ENCODE measurements around the gene WDFY4.

GRCh38 chr10:48799341-48800006 lies 114.8 kb downstream of the WDFY4 start:
- TF ChIP-seq POLR2AphosphoS5 (IDR thresholded peaks at IDR 0.05; ENCODE audit: insufficient read depth in 1 of 2, low read depth in 1 of 2): no peak
- TF ChIP-seq, protein P1, sequence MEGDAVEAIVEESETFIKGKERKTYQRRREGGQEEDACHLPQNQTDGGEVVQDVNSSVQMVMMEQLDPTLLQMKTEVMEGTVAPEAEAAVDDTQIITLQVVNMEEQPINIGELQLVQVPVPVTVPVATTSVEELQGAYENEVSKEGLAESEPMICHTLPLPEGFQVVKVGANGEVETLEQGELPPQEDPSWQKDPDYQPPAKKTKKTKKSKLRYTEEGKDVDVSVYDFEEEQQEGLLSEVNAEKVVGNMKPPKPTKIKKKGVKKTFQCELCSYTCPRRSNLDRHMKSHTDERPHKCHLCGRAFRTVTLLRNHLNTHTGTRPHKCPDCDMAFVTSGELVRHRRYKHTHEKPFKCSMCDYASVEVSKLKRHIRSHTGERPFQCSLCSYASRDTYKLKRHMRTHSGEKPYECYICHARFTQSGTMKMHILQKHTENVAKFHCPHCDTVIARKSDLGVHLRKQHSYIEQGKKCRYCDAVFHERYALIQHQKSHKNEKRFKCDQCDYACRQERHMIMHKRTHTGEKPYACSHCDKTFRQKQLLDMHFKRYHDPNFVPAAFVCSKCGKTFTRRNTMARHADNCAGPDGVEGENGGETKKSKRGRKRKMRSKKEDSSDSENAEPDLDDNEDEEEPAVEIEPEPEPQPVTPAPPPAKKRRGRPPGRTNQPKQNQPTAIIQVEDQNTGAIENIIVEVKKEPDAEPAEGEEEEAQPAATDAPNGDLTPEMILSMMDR (IDR thresholded peaks at IDR 0.05): no peak
